ENCODE measurements around the gene MAGOHB.

DNA sequence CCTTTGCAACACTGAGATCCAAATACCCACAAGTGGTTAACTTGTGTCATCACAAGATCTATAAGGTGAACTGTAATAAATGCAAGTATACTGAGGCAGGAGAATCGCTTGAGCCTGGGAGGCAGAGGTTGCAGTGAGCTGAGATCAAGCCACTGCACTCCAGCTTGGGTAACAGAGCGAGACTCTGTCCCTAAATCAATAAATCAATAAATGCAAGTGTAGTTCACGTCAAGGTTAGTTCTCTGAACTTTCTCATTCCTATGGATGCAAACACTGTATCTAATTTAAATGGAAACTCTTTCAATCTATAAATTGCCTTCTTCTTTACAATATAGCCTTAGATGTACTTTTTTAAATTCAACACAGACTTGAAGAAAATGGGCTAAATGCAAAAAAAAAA, 3.2 kb downstream of the MAGOHB start:
- TF ChIP-seq POLR2A (IDR thresholded peaks at IDR 0.05; ENCODE audit: low read depth, low read length) (no peak), POLR2AphosphoS5 (IDR thresholded peaks at IDR 0.05; ENCODE audit: low read depth, low read length) (no peak), TAF1 (IDR thresholded peaks at IDR 0.05; ENCODE audit: low read depth, low read length) (no peak), SPI1 (IDR thresholded peaks at IDR 0.05; ENCODE audit: low read depth, low read length) (no peak), PAX5 (IDR thresholded peaks at IDR 0.05; ENCODE audit: insufficient read depth, low read length, severe bottlenecking) (no peak)
